GM19463 (cell line): ENCODE data around the gene NTHL1.
"Not testable (repeated sequence)": the region's sequence is repeated elsewhere in the genome, so short reads cannot be mapped to it uniquely, and the experiment has no call there.

Experiments
- ATAC-seq: cut with Tn5 transposase; IDR thresholded peaks from one replicate; pipeline ENCODE4 v1.9.1; 2021; ENCODE audit warnings: mild to moderate bottlenecking, moderate library complexity; ENCODE audit not compliant: unreplicated experiment

The NTHL1 gene

DNA sequence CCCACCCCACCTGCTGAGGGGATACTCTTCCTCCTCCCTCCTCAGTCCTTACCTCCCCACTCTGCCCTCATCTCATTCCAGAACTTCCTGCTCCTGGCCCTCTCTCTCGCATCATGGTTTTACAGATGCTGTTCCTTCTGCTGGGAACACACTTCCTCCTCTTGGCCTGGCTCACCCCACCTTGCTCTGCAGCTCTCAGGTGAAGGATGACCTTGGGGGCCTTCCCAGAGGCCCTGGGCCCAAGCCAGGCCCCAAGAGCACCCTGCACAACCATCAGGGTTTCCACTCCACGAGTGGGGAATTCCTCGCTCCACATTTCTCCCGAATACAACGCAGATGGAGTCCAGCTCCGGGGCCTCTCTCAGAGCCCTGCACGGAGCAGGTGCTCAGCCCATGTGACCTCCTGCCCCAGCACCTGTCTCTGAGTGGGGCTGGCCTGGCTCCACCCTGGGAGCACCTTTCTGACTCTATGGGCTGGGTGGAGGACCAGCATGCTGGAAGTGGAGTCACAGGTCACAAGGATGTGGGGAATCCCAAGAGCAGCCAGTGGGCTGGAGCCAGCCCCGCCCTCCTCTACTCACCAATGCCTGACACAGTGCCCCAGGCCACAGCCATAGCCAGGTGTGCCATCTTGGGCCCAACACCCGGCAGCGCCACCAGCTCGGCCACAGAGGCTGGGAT lies 4.5 kb downstream of the NTHL1 start:
- no peak for ATAC-seq

DNA sequence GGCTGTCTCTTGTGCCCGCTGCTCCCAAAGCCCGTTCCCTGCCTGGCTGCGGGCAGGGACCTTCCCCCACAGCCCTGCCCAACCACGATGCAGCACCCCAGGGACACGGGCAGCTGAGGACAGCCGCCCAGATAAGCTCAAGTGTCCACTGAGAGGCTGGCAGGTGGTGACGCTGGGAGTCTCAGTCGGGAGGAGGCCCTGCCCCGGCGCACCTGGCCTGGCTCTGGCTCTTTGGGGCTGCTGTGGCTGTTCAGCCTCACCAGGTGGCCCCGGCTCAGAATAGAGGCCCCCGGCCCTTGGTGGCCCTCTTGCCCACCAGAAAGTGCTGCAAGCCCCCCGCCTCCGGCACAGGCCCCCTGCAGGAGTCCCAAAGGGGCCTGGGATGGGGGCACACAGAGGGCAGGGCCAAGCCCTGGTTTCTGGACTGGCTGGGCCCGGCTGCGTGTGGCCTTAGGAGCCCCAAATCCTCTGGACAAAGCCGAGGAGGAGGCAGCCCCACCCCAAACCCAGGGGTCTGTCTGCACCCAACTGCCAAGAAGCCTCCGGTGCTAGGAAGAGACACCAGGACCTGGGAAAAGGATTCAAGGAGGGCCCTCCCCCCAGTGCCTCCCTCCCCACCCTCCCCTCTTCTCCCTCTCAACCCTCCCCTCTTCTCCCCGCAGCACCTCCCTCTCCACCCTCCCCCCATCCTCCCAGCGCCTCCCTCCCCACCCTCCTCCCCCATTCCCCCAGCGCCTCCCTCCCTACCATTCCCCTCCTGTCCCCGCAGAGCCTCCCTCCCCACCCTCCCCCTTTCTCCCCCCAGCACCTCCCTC lies 5.3 kb downstream of the NTHL1 start:
- no peak for ATAC-seq

GRCh38 chr16:2040787-2041522 lies 6.7 kb downstream of the NTHL1 start:
- no peak for ATAC-seq

GRCh38 chr16:2040041-2040786 lies 7.4 kb downstream of the NTHL1 start:
- no peak for ATAC-seq

GRCh38 chr16:2039274-2040031 lies 8.2 kb downstream of the NTHL1 start:
- ATAC-seq: no peak

DNA sequence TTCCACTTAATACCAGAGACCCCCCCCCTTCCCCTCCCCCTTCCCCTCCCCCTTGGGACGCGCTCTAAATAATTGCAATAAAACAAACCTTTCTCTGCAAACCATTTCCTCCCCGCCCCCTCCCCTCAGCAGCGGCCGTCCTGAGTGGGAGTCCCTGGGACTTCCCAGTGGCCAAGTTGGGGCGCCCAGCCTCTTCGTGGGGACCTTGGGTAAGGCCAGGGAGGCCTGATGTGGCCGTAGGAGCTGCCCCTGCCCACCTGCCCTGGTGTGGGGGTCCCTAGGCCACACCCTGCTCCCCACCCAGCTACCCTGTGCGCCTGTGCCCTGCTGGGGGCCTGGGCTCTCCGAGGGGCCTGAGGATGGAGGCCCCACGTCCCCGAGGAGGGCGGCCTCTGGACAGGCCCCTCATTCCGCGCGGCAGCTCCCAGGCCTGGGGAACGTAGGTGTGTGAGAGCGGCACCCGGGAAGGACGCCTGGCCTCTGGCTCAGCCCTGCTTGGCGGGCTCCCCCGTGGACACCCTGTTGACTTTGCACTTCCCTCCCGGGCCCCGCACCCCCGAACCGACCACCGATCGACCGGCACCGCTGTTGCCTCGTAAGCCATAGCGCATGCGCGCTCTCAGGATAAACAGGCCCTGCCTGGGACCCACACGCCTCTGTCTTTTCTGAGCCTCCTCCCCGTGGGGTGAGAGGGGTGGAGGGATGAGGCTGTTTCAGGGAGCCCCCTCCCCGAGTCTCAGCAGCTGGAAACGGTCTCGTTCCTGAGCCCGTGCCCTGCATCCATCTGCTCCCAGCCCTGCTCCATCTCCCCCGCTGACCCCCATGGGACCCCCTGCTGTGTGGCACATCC lies 9.0 kb downstream of the NTHL1 start:
- no peak for ATAC-seq

- ATAC-seq: no peak
Measured at GRCh38 chr16:2037647-2038381, 9.8 kb downstream of the NTHL1 start.

DNA sequence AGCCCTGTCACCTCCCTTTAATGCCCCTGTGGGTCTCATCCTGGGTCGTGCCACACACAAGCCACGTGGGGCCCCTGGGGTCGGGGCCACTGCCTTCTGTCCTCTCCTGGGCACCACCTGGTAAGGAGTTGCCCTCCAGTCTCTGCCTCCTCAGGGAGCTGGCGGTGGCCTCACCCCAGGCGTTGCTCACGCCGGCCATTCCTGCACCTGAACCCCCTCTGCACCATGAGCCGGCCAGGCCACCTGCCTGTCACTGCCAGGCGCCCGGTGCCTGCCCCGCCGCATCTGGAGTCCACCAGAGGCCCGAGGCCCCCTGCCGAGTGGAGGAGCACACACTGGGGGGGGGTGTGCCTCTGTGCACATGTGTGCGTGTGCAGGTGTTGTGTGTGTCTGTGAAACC lies 10.5 kb downstream of the NTHL1 start:
- no peak for ATAC-seq

- ATAC-seq: no peak
Measured at GRCh38 chr16:2036200-2036966, 11.3 kb downstream of the NTHL1 start.

DNA sequence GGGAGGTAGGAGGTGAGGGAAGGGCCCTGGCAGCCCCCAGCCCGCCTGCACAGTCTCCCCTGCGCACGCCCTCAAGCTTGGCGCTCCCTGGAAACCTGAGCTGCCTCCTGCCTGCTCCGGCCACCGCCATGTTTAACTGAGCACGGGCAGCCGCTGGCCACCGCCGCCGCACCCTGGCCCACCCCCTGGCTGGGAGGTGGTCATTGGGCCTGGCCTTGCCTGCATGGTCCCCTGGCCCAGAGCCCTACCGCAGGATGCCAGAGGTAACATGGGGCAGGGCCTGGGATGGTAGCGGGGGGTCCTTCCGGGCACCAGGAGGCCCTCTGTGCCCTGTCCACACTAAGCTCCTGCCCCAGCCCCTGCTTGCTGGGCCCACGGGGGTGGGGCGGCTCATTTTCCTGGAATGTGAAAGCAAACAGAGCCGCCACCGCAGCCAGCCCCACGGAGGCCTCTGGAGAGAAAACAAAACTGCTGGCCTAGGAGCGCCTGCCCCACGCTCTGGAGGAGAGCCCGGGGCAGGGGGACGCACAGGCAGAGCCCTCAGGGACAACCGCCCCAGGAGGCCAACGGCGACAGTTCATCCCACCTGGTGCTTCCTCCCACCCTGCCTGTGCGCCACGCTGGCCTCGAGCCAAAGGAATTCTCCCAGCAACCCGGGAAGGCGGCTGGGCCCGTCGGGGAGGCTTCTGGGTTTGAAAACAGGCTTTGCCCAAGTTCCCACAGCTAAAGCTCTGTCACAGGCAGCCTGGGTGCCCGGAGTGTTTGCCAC lies 12.0 kb downstream of the NTHL1 start:
- ATAC-seq: no peak

GRCh38 chr16:2034696-2035430 lies 12.8 kb downstream of the NTHL1 start:
- no peak for ATAC-seq

DNA sequence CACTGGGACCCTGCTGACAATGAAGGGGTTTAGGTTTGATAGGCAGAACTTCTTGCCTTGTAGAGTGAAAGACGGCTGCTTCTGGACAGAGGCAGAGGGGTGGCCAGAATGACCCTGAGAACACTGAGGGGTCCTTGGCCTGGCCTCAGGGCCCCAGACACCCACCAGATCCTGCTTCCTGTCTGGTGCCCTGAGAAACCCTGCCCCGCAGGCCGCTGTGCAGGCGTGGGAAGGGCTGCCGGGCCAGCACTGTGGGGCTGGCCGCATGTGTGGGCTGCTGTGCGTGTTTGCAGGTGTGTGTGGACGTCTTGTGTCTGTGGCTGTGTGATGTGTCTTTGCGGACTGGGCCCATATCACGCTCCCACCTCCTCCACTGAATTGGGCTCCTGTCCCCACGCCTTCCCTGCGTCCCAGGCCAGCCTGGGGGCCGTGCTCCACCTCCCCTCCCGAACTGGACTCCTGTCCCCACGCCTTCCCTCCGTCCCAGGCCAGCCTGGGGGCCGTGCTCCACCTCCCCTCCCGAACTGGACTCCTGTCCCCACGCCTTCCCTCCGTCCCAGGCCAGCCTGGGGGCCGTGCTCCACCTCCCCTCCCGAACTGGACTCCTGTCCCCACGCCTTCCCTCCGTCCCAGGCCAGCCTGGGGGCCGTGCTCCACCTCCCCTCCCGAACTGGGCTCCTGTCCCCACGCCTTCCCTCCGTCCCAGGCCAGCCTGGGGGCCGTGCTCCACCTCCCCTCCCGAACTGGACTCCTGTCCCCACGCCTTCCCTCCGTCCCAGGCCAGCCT lies 13.5 kb downstream of the NTHL1 start:
- not testable (repeated sequence) for ATAC-seq

DNA sequence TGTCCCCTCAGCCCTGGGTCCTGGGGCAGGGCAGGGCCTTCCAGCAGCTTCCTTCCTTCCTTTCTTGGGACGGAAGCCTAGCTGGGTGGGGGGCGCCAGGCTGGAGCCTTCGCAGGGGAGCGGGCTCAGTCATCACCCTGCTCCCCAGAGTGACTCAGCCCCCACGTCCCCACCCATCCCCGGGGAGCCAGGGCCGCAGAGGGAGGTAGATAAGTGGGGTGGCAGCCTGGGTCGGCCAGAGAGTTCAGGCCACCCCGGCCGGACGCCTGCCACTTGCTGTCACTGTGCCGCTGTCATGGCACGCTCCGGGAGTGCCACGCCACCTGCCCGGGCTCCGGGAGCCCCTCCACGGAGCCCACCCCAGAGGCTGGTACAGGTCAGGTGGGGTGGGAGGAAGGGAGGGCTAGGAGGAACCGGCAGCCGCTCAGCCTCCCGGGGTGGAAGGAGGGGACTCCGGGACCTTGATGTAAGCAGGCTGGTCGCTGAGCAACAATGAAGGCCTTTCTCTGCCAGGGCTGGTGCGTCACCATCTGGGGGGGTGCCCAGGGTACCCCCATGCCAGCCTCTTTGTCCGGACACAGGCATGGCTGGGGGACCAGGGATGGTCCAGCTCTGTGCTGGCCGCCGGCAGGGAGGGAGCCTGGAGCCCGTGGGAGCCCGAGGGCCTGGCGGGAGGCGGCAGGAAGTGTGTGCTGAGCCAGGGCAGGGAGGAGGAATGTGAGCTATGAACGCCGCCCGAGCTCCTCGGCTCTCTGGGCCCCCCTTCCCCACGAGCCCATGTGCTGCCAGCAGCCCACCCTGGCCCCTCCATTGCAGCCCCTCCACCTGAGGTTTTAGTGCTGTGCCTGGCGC lies 14.4 kb downstream of the NTHL1 start:
- no peak for ATAC-seq

DNA sequence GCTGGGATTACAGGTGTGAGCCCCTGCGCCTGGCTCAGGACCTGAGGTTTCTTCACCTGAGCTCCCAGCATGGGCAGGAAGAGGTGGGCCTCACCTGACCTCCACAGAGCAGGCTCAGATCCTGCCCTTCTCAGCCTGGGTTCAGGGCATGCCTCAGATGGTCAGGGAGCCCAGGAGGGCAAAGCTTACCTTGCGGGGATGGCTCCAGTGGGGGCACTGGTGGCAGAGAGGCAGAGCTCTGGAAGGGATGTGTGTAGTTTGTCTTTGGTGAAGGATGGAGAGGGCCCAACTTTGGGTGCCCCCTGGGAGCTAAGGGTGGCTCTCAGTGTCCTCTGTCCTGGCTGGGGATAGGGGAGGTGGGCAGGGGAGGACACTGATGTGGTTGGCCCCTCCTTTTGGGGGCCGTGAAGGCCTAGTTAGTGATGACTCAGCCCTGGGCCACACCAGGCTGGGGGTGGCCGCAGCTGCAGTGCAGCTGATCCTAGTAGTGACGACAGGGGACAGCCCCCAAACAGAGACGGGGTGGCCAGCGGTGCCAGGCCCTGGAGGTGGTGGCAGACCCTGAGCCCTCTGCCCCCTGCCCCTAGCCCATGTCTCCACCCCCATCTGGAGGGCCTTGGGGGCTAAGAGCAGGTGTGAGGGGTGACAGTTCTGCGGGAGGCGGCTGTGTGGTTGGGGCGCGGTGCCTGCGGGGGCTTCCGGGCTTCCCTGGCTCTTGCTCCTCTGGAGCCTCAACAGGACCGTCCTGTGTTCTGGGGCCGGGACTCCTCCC lies 15.2 kb downstream of the NTHL1 start:
- ATAC-seq: no peak
